Stimulated activated CD4-positive, alpha-beta T cell treated with anti-CD3 and anti-CD28 coated beads, Interleukin-1b, Interleukin-23, amount 100 ng/mL, for 1 hour (primary cell): ENCODE measurements around the gene ZNF471.

ENCODE experiments used
- DNase-seq, 2 donors: peaks; one replicate each; pipeline ENCODE4 v3.0.0-alpha.2; 2020; ENCODE audit warnings: low read depth in 2 of 2

Gene ZNF471

GRCh38 chr19:56573914-56574313, 66.3 kb downstream of the ZNF471 start:
- no peak for DNase-seq

GRCh38 chr19:56577719-56578602, 70.3 kb downstream of the ZNF471 start:
- DNase-seq, result no peak
